ENCODE results near the gene TASOR.
"Not testable (repeated sequence)": the region's sequence is repeated elsewhere in the genome, so short reads cannot be mapped to it uniquely, and the experiment has no call there.

GRCh38 chr3:56707412-56707811, 24.3 kb upstream of the TASOR start:
- TF ChIP-seq, protein P1, sequence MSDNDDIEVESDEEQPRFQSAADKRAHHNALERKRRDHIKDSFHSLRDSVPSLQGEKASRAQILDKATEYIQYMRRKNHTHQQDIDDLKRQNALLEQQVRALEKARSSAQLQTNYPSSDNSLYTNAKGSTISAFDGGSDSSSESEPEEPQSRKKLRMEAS (IDR thresholded peaks at IDR 0.05) = not testable (repeated sequence)
- not testable (repeated sequence) for TF ChIP-seq TAF1 (IDR thresholded peaks at IDR 0.05; ENCODE audit: low read depth); EGR1 (IDR thresholded peaks at IDR 0.05); TCF12 (IDR thresholded peaks at IDR 0.05; ENCODE audit: low read depth); YY1 (IDR thresholded peaks at IDR 0.05; ENCODE audit: low read depth); CEBPB (IDR thresholded peaks at IDR 0.05)
- peak; percentile 12; the same call in 1 of the 2 replicates for TF ChIP-seq RAD21 (IDR thresholded peaks at IDR 0.05; ENCODE audit: low read depth)
